ENCODE measurements around the gene LGALS1.

The LGALS1 gene

GRCh38 chr22:37664249-37665101, 11.0 kb upstream of the LGALS1 start:
- no peak for DNase-seq

GRCh38 chr22:37665487-37665886, 9.9 kb upstream of the LGALS1 start:
- no peak for DNase-seq

- DNase-seq = no peak
Observed at GRCh38 chr22:37669586-37669985, 5.8 kb upstream of the LGALS1 start.

GRCh38 chr22:37672206-37672919, 3.1 kb upstream of the LGALS1 start:
- no peak for DNase-seq

- no peak for DNase-seq
Observed at GRCh38 chr22:37672920-37673455, 2.4 kb upstream of the LGALS1 start.

GRCh38 chr22:37674248-37674647, 1.2 kb upstream of the LGALS1 start:
- DNase-seq = no peak

- DNase-seq = no peak
Observed at GRCh38 chr22:37675930-37676735, 697 bp downstream of the LGALS1 start.

- no peak for DNase-seq
Observed at GRCh38 chr22:37676736-37677492, 1.5 kb downstream of the LGALS1 start.

- no peak for DNase-seq
Observed at GRCh38 chr22:37677493-37677974, 2.1 kb downstream of the LGALS1 start.

GRCh38 chr22:37678372-37678771, 2.9 kb downstream of the LGALS1 start:
- DNase-seq = no peak

GRCh38 chr22:37679670-37680069, 4.2 kb downstream of the LGALS1 start:
- DNase-seq = no peak

GRCh38 chr22:37680191-37680851, 4.9 kb downstream of the LGALS1 start:
- DNase-seq = no peak

GRCh38 chr22:37681001-37681424, 5.6 kb downstream of the LGALS1 start:
- no peak for DNase-seq

GRCh38 chr22:37681556-37682049, 6.2 kb downstream of the LGALS1 start:
- peak; percentile 48 for DNase-seq

- DNase-seq = no peak
Observed at GRCh38 chr22:37684803-37685615, 9.6 kb downstream of the LGALS1 start.

GRCh38 chr22:37686002-37686982, 10.9 kb downstream of the LGALS1 start, which contains the start of gene NOL12:
Gene NOL12, plus strand, starts transcription at chr22:37686343. Its CDS starts 50 bp downstream, at chr22:37686393.
- DNase-seq = peak; percentile 47

GRCh38 chr22:37690407-37690806, 15.0 kb downstream of the LGALS1 start:
- DNase-seq = no peak

- no peak for DNase-seq
Observed at GRCh38 chr22:37690901-37691504, 15.6 kb downstream of the LGALS1 start.

All from 8988T (cell line).